Natural killer cell (primary cell): Measurements from ENCODE around the gene ATP6V1G1. TPM values are rescaled to one million over a fixed set of nuclear protein-coding genes. Genes with fewer than 3 reads are reported as not detected.

Experiments
- ATAC-seq, 3 donors: fragments of 150-1000 bp in 2 of 3; fragments of 200-7000 bp in 1 of 3; cut with Tn5 transposase; 1 replicate in 1 of 3; 2 replicates in 2 of 3; pipeline ENCODE4 v1.10.0; 2021; ENCODE audit warnings: mild to moderate bottlenecking in 2 of 3, moderate library complexity in 2 of 3
- DNase-seq, 2 donors: peaks; one replicate each; pipeline versions ENCODE4 v3.0.0 to v3.0.0-alpha.2; 2013 to 2021; ENCODE audit warnings: mixed read lengths in 1 of 2
- H3K27ac ChIP-seq: one replicate; pipeline ENCODE4 v1.5.1; 2013; ENCODE audit warnings: mild to moderate bottlenecking, low read length
- H3K27me3 ChIP-seq: one replicate; pipeline ENCODE4 v1.6.1; 2013; ENCODE audit warnings: low read length; ENCODE audit not compliant: control insufficient read depth, insufficient read depth
- H3K36me3 ChIP-seq: one replicate; pipeline ENCODE4 v1.6.1; 2013; ENCODE audit warnings: low read length; ENCODE audit not compliant: control insufficient read depth, insufficient read depth
- H3K4me1 ChIP-seq: one replicate; pipeline ENCODE4 v1.6.1; 2013; ENCODE audit warnings: low read length; ENCODE audit not compliant: control insufficient read depth, insufficient read depth
- H3K4me3 ChIP-seq: one replicate; pipeline ENCODE4 v1.5.1; 2013; ENCODE audit warnings: low read length
- H3K9me3 ChIP-seq: one replicate; pipeline ENCODE4 v1.6.1; 2013; ENCODE audit warnings: low read length; ENCODE audit not compliant: control insufficient read depth, insufficient read depth
- H3K27ac Mint-ChIP-seq, 2 donors: one replicate each; pipeline ENCODE4 v1.8.0; 2022; ENCODE audit warnings: mild to moderate bottlenecking in 2 of 2, mixed read lengths in 2 of 2, moderate library complexity in 1 of 2
- H3K27me3 Mint-ChIP-seq, 2 donors: one replicate each; pipeline ENCODE4 v1.8.0; 2022; ENCODE audit warnings: low read depth in 2 of 2, mixed read lengths in 2 of 2
- H3K36me3 Mint-ChIP-seq: one replicate; pipeline ENCODE4 v1.8.0; 2022; ENCODE audit warnings: mixed read lengths
- H3K4me1 Mint-ChIP-seq, 2 donors: one replicate each; pipeline ENCODE4 v1.8.0; 2022; ENCODE audit warnings: mixed read lengths in 2 of 2
- H3K4me3 Mint-ChIP-seq: one replicate; pipeline ENCODE4 v1.8.0; 2022; ENCODE audit warnings: mild to moderate bottlenecking, moderate library complexity, mixed read lengths
- H3K9me3 Mint-ChIP-seq, 2 donors: one replicate each; pipeline ENCODE4 v1.8.0; 2022; ENCODE audit warnings: mixed read lengths in 2 of 2
- CTCF ChIP-seq: fragments of 200-600 bp; IDR thresholded peaks from one replicate; pipeline ENCODE4 v1.8.0; 2022; ENCODE audit warnings: antibody characterized with exemption
- WGBS: methylation state at CpG from one replicate; pipeline ENCODE4 v1.1.7; 2013; ENCODE audit warnings: missing lambda C conversion rate; ENCODE audit not compliant: insufficient coverage; 5-methylcytosine and 5-hydroxymethylcytosine counted together
- intact Hi-C: fragments of 100-400 bp; cut with micrococcal nuclease; formaldehyde crosslinking; loops from one replicate; pipeline ENCODE4 v1.14.2; 2022
- total RNA-seq, 4 donors: library from RNA; stranded (reverse); fragments of 120-200 nt in 1 of 4; gene quantifications; one replicate each; pipeline versions ENCODE4 v1.2.3 to v1.2.4, GENCODE V29; 2013 to 2022

The ATP6V1G1 gene
- total RNA-seq, 3 donors from 2014 or later (not counting 1 experiment from before 2014, with no cell fraction given) = 83.8 to 101 (median 93.5) TPM

DNA sequence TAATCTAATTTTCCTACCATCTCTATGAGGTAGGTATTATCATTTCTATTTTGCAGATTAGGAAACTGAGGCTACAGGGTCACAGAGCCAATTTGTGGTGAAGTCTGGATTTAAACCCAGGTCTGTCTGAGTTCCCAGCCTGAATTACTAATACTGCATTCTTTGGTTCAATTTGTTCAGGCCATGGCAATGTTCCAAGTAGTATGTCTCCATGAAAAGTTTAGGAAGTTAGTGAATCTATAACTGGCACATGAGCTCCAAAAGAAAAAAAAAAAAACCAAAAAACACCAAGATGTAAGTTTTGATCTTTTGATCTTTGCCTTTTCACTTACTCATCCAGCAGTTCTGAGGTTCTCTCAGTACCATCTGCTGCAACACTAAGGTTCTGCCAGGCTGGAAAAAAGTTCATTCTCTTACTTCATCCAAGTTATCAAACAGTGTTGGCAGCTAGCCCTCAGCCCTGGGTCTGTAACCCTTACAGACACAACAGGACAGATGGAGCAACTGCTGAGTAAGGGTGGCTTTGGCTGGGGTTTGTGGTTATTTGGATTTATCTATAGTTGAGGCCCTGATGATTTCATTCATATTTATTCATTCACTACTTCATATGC is 19.1 kb downstream of the ATP6V1G1 start:
- peaks cover 2 to 3% of the 10 kb centered on the region in 2 donors for H3K9me3 Mint-ChIP-seq
- H3K4me3 ChIP-seq = no peak overlapping the region
- H3K4me1 ChIP-seq = peaks cover 10% of the 10 kb centered on the region
- peaks cover 3% of the 10 kb centered on the region for H3K36me3 Mint-ChIP-seq
- no peak overlapping the region for H3K4me3 Mint-ChIP-seq
- H3K36me3 ChIP-seq = no peaks in the 10 kb centered on the region
- H3K4me1 Mint-ChIP-seq = peaks cover 6 to 7% of the 10 kb centered on the region in 2 donors
- H3K27me3 ChIP-seq = no peaks in the 10 kb centered on the region
- no peaks in the 10 kb centered on the region for H3K27me3 Mint-ChIP-seq
- H3K27ac Mint-ChIP-seq = no peak overlapping the region
- H3K27ac ChIP-seq = no peak overlapping the region
- H3K9me3 ChIP-seq = peaks cover 4% of the 10 kb centered on the region
- ATAC-seq = no peak
- no peak for DNase-seq
- intact Hi-C loops = no loop called here
- no peak for TF ChIP-seq CTCF

- Histone ChIP-seq H3K27ac (no peak overlapping the region), H3K4me1 (peaks cover 22% of the 10 kb centered on the region), H3K27me3 (no peaks in the 10 kb centered on the region), H3K4me3 (no peak overlapping the region), H3K36me3 (no peaks in the 10 kb centered on the region), H3K9me3 (no peaks in the 10 kb centered on the region)
- Mint-ChIP-seq H3K27me3 (no peaks in the 10 kb centered on the region), H3K27ac (no peak overlapping the region), H3K36me3 (no peaks in the 10 kb centered on the region), H3K9me3 (no peaks in the 10 kb centered on the region), H3K4me1 (peaks cover 18% of the 10 kb centered on the region in 2 donors), H3K4me3 (peak overlapping the region; percentile 28)
- DNase-seq (no peak), ATAC-seq (no peak)
- WGBS = 75% methylated on average over 6 of the region's 6 CpGs
- intact Hi-C loops = no loop called here
- no peak for TF ChIP-seq CTCF
Measured at GRCh38 chr9:114607671-114608524, 20.3 kb downstream of the ATP6V1G1 start.

- Histone ChIP-seq H3K4me1 (peaks cover 26% of the 10 kb centered on the region), H3K27ac (no peak overlapping the region), H3K9me3 (no peaks in the 10 kb centered on the region), H3K36me3 (no peaks in the 10 kb centered on the region), H3K27me3 (no peaks in the 10 kb centered on the region), H3K4me3 (no peak overlapping the region)
- WGBS = 95% methylated on average over 2 of the region's 2 CpGs
- Mint-ChIP-seq H3K27ac (no peak overlapping the region), H3K4me1 (peaks cover 21 to 23% of the 10 kb centered on the region in 2 donors), H3K4me3 (peak overlapping the region; percentile 28), H3K9me3 (no peaks in the 10 kb centered on the region), H3K36me3 (no peaks in the 10 kb centered on the region), H3K27me3 (no peaks in the 10 kb centered on the region)
- DNase-seq (no peak), ATAC-seq (no peak)
- intact Hi-C loops = no loop called here
- TF ChIP-seq CTCF = no peak
Measured at GRCh38 chr9:114608525-114608796, 20.9 kb downstream of the ATP6V1G1 start.
